Astrocyte (in vitro differentiated cells and primary cell): Measurements from ENCODE around the gene R3HCC1L. TPM values are rescaled to one million over a fixed set of nuclear protein-coding genes. Genes with fewer than 3 reads are reported as not detected.
A peak's percentile ranks its signal among the peaks of the same experiment; 100 is the strongest.

Experiments
- DNase-seq: peaks from one replicate; pipeline ENCODE4 v3.0.0-alpha.2; 2010; ENCODE audit warnings: low read depth
- FAIRE-seq: peaks from 2 replicates; lab custom pipeline; 2011; peaks lifted over from hg19 to GRCh38; lab: Jason Lieb, UNC
- H2AFZ ChIP-seq: 2 replicates; pipeline ENCODE4 v1.6.0; 2012; ENCODE audit warnings: low read depth, low read length, inconsistent platforms
- H3K27ac ChIP-seq: 2 replicates; pipeline ENCODE4 v1.5.1; 2011; ENCODE audit warnings: low read depth, low read length, inconsistent platforms
- H3K27me3 ChIP-seq: 2 replicates; pipeline ENCODE4 v1.6.0; 2011; ENCODE audit warnings: low read length, inconsistent platforms; ENCODE audit not compliant: insufficient read depth
- H3K36me3 ChIP-seq: 2 replicates; pipeline ENCODE4 v1.5.1; 2011; ENCODE audit warnings: low read length, inconsistent platforms; ENCODE audit not compliant: insufficient read depth
- H3K4me1 ChIP-seq: 2 replicates; pipeline ENCODE4 v1.5.1; 2011; ENCODE audit warnings: low read length, inconsistent platforms; ENCODE audit not compliant: insufficient read depth
- H3K4me2 ChIP-seq: 2 replicates; pipeline ENCODE4 v1.6.0; 2012; ENCODE audit warnings: low read length, inconsistent platforms
- H3K4me3 ChIP-seq: 2 replicates; pipeline ENCODE4 v1.5.1; 2011; ENCODE audit warnings: low read depth, mild to moderate bottlenecking, low read length, inconsistent platforms; ENCODE audit not compliant: insufficient read depth
- H3K79me2 ChIP-seq: 2 replicates; pipeline ENCODE4 v1.6.0; 2012; ENCODE audit warnings: mild to moderate bottlenecking, low read length, inconsistent platforms; ENCODE audit not compliant: insufficient read depth
- H3K9ac ChIP-seq: 2 replicates; pipeline ENCODE4 v1.6.0; 2012; ENCODE audit warnings: mild to moderate bottlenecking, low read length, inconsistent platforms
- H3K9me3 ChIP-seq: 2 replicates; pipeline ENCODE4 v1.5.1; 2012; ENCODE audit warnings: low read depth, mild to moderate bottlenecking, low read length, inconsistent platforms; ENCODE audit not compliant: insufficient read depth
- H4K20me1 ChIP-seq: 2 replicates; pipeline ENCODE4 v1.6.0; 2012; ENCODE audit warnings: low read length, inconsistent platforms; ENCODE audit not compliant: insufficient read depth
- H3K27ac Mint-ChIP-seq: one replicate; pipeline ENCODE4 v1.8.0; 2021; ENCODE audit warnings: mild to moderate bottlenecking, mixed read lengths; ENCODE audit not compliant: unreplicated experiment
- H3K27me3 Mint-ChIP-seq: one replicate; pipeline ENCODE4 v1.8.0; 2021; ENCODE audit warnings: low read depth, mixed read lengths; ENCODE audit not compliant: unreplicated experiment
- H3K36me3 Mint-ChIP-seq: one replicate; pipeline ENCODE4 v1.8.0; 2021; ENCODE audit warnings: low read depth, mixed read lengths; ENCODE audit not compliant: unreplicated experiment
- H3K4me1 Mint-ChIP-seq: one replicate; pipeline ENCODE4 v1.8.0; 2021; ENCODE audit warnings: low read depth, mixed read lengths; ENCODE audit not compliant: unreplicated experiment
- H3K4me3 Mint-ChIP-seq: one replicate; pipeline ENCODE4 v1.8.0; 2021; ENCODE audit warnings: mild to moderate bottlenecking, moderate library complexity, mixed read lengths; ENCODE audit not compliant: unreplicated experiment
- H3K9me3 Mint-ChIP-seq: one replicate; pipeline ENCODE4 v1.8.0; 2021; ENCODE audit warnings: mild to moderate bottlenecking, mixed read lengths; ENCODE audit not compliant: unreplicated experiment
- CTCF ChIP-seq: IDR thresholded peaks from 2 replicates; pipeline ENCODE4 v1.5.1; 2011; ENCODE audit warnings: low read depth, mild to moderate bottlenecking, inconsistent platforms, low read length, moderate library complexity; ENCODE audit not compliant: insufficient read depth
- EZH2 ChIP-seq: IDR thresholded peaks from 2 replicates; pipeline ENCODE4 v1.6.1; 2012; ENCODE audit warnings: mild to moderate bottlenecking, low read length, inconsistent platforms; ENCODE audit not compliant: insufficient read depth
- total RNA-seq: library from RNA; stranded (reverse); gene quantifications from 2 replicates; pipeline ENCODE4 v1.2.1, GENCODE V29; 2021

R3HCC1L gene
- total RNA-seq, 1 donor from 2014 or later = 19.9 TPM

GRCh38 chr10:98266647-98267046, 132.2 kb downstream of the R3HCC1L start:
- Histone ChIP-seq H2AFZ (no peak overlapping the region), H3K27me3 (no peaks in the 10 kb centered on the region), H3K4me3 (peak overlapping the region; percentile 30), H3K79me2 (no peaks in the 10 kb centered on the region), H3K36me3 (no peaks in the 10 kb centered on the region), H4K20me1 (no peaks in the 10 kb centered on the region), H3K27ac (no peak overlapping the region), H3K4me1 (peaks cover 38% of the 10 kb centered on the region), H3K9ac (no peak overlapping the region), H3K4me2 (peak overlapping the region; percentile 82), H3K9me3 (no peaks in the 10 kb centered on the region)
- Mint-ChIP-seq H3K9me3 (no peaks in the 10 kb centered on the region), H3K36me3 (peaks cover 7% of the 10 kb centered on the region), H3K4me3 (peak overlapping the region; percentile 70), H3K4me1 (peaks cover 46% of the 10 kb centered on the region), H3K27ac (peak overlapping the region; percentile 59), H3K27me3 (peaks cover 3% of the 10 kb centered on the region)
- no peak for FAIRE-seq
- no peak for DNase-seq
- TF ChIP-seq EZH2 (no peak), CTCF (no peak)

- H3K4me3 ChIP-seq = peak overlapping the region; percentile 30
- no peaks in the 10 kb centered on the region for H3K9me3 ChIP-seq
- no peaks in the 10 kb centered on the region for H3K79me2 ChIP-seq
- H3K36me3 ChIP-seq = no peaks in the 10 kb centered on the region
- Mint-ChIP-seq H3K27me3 (peaks cover 4% of the 10 kb centered on the region), H3K4me3 (peak overlapping the region; percentile 70), H3K4me1 (peaks cover 46% of the 10 kb centered on the region), H3K27ac (peak overlapping the region; percentile 59), H3K9me3 (no peaks in the 10 kb centered on the region), H3K36me3 (peaks cover 3% of the 10 kb centered on the region)
- peak overlapping the region; percentile 82 for H3K4me2 ChIP-seq
- DNase-seq (no peak), FAIRE-seq (no peak)
- H3K27ac ChIP-seq = no peak overlapping the region
- peaks cover 38% of the 10 kb centered on the region for H3K4me1 ChIP-seq
- TF ChIP-seq CTCF (no peak), EZH2 (no peak)
- peak overlapping the region; percentile 82 for H2AFZ ChIP-seq
- H4K20me1 ChIP-seq = no peaks in the 10 kb centered on the region
- peak overlapping the region; percentile 74 for H3K9ac ChIP-seq
- no peaks in the 10 kb centered on the region for H3K27me3 ChIP-seq
These were observed 132.8 kb downstream of the R3HCC1L start for GRCh38 chr10:98267069-98267893.
